GM21737 (cell line): Measurements from ENCODE around the gene DGKI.

Experiments used
- ATAC-seq: cut with Tn5 transposase; IDR thresholded peaks from one replicate; pipeline ENCODE4 v1.9.1; 2021; ENCODE audit warnings: mild to moderate bottlenecking, moderate library complexity; ENCODE audit not compliant: unreplicated experiment

The DGKI gene

GRCh38 chr7:137692399-137692798 is 154.4 kb downstream of the DGKI start:
- no peak for ATAC-seq

GRCh38 chr7:137691566-137691965 is 155.2 kb downstream of the DGKI start:
- ATAC-seq: no peak

GRCh38 chr7:137690635-137691034 is 156.1 kb downstream of the DGKI start:
- no peak for ATAC-seq

DNA sequence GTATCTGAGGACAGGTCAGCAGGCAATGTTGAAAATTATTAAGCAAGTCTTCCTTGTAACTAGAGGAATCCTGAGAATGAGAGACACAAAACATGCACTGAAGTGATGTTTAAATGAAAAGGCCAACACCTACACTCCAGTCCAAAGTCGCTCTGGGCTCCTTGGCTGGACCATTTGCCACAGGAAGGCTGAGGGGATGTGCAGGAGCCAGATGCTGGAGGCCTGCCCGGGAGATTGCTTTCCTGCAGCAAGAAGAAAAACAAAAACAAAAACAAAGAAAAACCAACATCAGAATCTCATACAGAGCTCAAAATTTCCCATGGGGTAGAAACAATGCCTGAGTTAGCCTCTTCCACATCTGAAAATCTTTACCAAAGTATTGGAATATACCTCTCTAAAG is 157.0 kb downstream of the DGKI start:
- ATAC-seq: no peak

DNA sequence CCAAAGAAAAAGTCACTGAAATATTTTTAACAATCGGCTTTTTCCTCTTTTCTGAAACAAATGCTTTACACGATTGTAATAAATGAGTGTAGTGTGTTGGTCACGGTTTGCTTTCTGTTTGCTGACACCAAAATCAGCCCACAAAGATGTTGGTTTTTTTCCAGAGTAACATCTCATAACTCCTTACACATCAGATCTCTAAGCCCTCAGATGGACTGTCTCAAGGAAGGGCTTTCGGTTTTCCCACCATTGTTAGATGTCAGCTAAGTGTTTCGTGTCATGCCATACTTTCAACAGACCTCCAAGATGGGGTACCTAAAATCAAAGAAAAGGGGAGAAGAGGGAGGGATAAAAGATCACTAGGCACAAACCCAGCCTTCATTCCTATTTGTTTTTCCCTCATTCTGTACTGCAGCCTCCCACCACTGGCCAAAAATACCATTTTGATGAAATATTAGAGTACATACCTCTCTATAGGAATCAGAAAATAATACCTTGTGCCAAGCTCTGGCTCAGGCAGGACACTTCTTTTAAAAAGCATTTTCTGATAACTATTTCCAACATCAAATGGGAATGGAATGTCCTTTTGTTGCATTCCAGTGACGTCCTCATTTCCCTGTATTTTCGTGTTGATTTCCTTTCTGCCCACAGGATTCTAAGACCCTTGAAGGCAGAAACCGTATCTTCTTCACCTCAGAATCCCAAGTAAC is 159.1 kb downstream of the DGKI start:
- no peak for ATAC-seq

DNA sequence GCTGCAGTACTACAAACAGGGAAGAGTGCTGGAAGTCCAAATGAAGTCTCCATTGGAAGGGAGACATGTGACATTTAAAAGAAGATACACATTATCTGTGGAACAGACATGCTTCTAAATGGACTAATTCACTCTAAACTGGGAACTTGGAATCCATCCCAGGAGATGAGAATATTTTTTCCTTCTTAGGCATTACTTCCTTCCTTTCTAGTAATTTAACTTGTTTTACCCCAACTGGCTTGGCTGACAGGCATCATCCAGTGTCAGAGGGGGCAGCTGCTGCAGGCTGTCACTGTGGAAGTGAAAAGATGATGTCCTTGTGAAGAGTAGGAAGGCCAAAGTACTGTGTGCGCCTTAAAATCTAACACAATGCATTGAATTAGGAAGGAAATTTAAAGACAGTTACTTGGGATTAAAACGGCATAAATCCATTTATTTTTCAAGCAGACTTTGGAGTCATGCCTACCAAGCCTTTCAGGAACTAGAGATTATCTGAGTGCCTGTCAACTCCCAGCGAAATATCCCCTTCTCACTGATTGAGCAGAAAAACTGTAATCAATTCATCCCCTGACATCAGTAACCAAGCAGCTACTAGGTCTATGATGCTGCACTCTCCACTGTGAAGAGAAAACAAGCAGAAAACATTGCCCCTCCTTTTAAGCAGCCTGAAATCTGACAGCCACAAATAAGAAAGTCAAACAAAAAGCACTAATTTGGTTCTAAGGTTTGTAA is 161.2 kb downstream of the DGKI start:
- ATAC-seq: no peak

DNA sequence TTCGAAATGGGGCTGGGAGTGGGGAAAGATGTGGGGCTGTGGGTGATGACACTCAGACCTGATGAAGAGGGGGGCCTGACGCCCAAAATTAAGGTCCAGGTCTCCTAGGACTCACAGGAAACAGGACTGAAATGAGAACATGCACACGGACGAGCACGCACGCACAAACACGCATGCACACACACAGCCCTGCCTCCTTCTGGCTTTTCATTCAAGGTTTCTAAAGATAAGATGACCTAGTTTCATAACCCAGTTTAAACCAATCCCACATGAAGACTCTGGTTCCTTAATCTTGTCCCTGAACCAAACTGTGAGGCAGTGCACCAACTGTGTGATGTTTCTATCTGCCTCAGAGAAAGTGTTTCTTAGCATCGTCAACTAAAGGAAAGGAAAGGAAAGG is 162.0 kb downstream of the DGKI start:
- no peak for ATAC-seq

DNA sequence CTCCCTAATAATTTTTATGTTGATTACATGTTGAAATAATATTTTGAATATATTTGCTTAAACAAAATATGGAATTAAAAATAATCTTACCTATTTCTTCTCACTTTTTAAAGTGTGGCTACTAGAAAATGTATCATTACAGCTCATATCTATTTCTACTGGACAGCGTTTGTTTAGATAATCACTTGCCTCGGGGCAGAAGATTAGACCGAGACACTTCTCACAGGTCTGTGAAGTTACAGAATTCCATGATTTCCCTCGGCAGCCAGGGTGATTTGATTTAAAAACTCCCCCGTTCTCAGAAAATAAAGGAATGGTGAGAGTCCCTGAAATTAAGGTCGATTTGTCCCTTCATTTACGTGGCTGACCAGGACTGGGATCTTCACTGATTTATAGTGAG is 162.5 kb downstream of the DGKI start:
- ATAC-seq: no peak

- ATAC-seq: no peak
Measured at GRCh38 chr7:137682596-137682995, 164.2 kb downstream of the DGKI start.

DNA sequence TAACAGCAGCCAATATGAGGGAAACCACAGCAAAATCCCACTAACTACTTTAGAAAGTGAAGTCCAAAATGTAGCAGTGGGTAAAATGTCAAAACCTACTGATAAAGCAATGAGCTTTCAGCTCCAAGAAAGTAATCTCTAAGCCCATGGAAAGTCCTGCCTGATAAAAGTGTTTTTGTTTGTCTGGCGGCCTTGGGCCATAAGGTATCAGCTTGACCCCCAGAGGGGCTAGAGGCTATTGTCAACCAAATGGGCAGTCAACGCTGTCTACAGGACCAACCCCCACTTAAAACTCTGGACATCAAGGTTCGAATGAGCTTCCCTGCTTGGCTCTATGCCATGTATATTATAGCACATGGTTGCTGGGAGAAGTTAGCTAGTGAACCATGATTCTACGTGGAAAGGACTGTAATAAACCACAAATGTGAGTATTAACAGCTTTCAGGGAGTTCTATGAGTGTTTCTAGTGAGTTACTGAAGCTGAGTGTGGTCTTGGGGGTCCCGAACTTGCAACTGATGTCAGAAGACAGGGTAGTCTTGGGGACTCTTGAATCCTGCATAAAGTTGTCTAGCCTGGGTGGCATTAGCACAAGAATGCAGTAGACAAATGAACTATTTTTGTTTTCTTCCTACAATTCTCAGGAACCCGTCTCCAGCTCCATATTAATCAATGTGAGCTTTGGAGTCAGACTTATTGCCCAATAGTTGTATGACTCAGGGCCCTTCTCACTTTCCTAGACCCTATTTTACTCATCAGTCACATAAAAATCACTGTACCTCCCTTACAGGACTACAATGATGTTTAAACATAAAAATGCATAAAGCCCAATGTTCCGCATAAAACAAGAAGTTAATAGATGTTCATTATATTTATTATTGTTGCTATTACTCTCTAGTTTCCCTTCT is 164.9 kb downstream of the DGKI start:
- no peak for ATAC-seq

- ATAC-seq: no peak
Measured at GRCh38 chr7:137674551-137675409, 172.0 kb downstream of the DGKI start.

DNA sequence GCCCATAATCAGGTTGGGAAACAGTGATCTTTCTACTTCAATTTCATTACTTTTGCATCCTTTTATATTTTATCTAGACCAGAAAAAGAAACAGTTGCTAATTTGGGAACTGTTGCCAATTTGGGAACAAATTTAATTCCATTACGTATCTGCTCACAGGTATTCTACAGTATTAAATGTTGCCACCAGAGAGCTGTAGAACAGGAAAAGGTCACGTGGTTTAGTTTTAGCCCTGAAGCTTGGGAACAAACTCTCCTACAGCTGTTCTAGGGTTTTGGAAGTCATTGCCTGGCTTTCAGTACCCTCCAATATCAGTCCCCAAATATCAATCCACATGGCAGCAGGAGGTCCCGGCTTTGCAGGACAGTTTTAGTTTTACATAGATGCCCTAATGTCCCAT is 172.7 kb downstream of the DGKI start:
- no peak for ATAC-seq

DNA sequence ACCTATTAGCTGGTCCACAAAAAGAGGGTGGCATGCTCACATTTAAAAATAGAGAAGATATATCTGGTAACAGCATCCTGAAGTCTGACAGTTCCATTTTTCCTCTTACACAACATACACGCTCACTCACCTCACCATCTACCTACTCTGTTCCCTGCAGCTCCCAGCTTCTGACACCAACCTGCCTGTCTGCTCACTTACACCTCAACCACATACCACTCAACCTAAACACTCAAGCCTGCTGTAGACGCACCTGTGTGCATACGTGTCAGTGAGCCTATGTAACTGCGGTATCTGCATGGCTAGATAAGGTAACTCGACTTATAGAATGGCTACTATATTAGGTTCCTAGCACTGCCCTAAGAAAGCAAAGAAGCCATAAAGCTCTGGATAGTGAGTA is 174.9 kb downstream of the DGKI start:
- no peak for ATAC-seq

DNA sequence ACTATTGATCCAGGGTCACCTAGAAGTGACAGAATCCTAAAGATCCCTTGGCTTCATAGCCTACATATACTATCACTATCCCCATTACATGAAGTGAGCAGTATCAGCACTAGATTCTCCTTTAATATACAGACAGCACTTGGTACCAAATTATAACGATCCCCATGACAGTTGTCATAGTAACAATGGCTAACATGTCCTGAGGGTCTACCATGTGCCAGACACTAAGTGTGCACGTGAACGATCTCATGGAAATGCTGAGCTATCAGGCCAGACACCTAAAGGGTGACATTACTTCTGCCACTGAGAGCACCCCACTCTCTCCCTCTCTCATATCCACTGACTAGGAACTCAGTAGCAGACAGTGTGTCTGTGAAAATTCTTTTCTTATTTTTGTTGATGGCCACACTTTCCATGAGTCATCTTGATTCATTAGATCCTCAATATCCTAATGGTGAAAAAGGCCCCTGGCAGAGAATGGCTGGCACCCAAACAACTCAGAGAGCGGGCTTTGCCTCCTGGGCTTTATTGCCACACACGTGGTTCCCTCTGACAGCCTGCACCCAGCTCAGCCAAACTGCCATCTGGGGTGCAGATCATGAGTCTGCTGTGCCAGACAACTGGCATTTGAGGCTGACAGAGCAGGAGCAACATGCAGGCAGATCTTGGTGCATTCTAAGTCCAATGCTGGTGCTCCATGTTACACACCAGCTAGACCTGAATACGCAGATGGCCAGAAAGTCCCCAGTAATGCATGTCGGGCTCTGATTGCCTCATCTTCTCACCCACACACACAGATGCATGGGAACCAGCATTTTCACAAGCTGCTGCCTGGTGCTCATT is 176.3 kb downstream of the DGKI start:
- ATAC-seq: no peak

- no peak for ATAC-seq
Measured at GRCh38 chr7:137669706-137670105, 177.1 kb downstream of the DGKI start.

DNA sequence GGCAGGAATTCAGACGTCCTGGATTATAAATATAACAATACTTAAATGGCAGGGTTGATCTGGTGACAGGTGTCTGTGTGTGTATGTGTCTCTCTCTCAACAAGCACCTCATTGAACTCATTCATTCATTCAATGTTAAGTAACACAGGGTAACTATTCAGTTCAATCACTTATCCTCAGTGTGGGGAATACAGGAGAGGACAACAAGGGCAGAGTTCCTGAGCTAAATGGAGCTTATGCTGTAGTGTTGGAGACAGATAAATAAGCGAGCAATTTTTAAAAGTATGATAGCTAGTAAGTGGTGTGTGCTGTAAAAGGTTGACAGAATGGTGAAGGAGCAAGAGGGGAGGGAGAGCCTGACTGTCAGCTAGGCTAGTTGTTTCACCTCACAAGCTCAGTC is 178.4 kb downstream of the DGKI start:
- ATAC-seq: no peak

GRCh38 chr7:137667633-137668387 is 179.0 kb downstream of the DGKI start:
- ATAC-seq: no peak

GRCh38 chr7:137664846-137665245 is 181.9 kb downstream of the DGKI start:
- ATAC-seq: no peak

DNA sequence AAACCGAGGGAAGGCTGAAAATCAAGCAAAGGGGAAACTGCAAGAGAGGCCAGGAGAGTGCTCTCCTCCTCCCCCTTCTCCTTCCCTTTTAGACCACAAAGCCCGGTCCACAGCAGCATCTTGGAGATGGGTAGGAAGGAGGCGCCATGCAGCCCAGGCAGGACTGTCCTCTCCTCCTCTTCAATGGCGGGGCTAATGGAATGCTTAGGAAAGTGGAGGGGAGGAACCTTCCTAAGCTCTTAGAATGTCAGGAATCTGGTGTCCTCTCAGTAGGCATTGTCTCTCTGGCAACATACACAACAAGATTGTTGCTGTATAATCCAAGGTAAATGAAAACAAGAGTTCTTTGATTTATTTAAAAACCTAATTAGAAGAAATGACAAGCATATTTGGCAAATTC is 185.1 kb downstream of the DGKI start:
- no peak for ATAC-seq
